Keratinocyte (primary cell): ENCODE results near the gene SASH1. TPM values are rescaled to one million over a fixed set of nuclear protein-coding genes. Genes with fewer than 3 reads are reported as not detected.

Experiments
- DNase-seq: peaks from one replicate; pipeline ENCODE4 v3.0.0-alpha.2; 2011; ENCODE audit warnings: low read depth, missing footprints, low spot score
- FAIRE-seq: peaks from 2 replicates; lab custom pipeline; 2011; peaks lifted over from hg19 to GRCh38; lab: Jason Lieb, UNC
- H2AFZ ChIP-seq: 2 replicates; pipeline ENCODE4 v1.6.0; 2012; ENCODE audit warnings: low read length, control low read depth, inconsistent platforms; ENCODE audit not compliant: control insufficient read depth
- H3K27ac ChIP-seq: 2 replicates; pipeline ENCODE4 v1.5.1; 2011; ENCODE audit warnings: low read length; ENCODE audit not compliant: control insufficient read depth, insufficient read depth
- H3K27me3 ChIP-seq: 3 replicates; pipeline ENCODE4 v1.6.0; 2011; ENCODE audit warnings: low read length; ENCODE audit not compliant: control insufficient read depth, insufficient read depth; ENCODE audit errors: extremely low read depth
- H3K36me3 ChIP-seq, 2 experiments: 2 replicates in 1 of 2; 3 replicates in 1 of 2; pipeline ENCODE4 v1.5.1; 2011; ENCODE audit warnings: low read length in 2 of 2, mild to moderate bottlenecking in 1 of 2; ENCODE audit not compliant: control insufficient read depth in 2 of 2, insufficient read depth in 2 of 2; ENCODE audit errors: extremely low read depth in 1 of 2
- H3K4me1 ChIP-seq: 3 replicates; pipeline ENCODE4 v1.5.1; 2011; ENCODE audit warnings: low read length; ENCODE audit not compliant: control insufficient read depth, insufficient read depth; ENCODE audit errors: extremely low read depth
- H3K4me2 ChIP-seq: 3 replicates; pipeline ENCODE4 v1.6.0; 2011; ENCODE audit warnings: low read depth, low read length; ENCODE audit not compliant: control insufficient read depth, insufficient read depth; ENCODE audit errors: extremely low read depth
- H3K4me3 ChIP-seq, 3 experiments: fragments of 200-600 bp in 1 of 3; sonication (generic) in 1 of 3; 2 replicates in 2 of 3; 3 replicates in 1 of 3; pipeline ENCODE4 v1.5.1; 2011 to 2016; ENCODE audit warnings: low read length in 3 of 3, mild to moderate bottlenecking in 3 of 3, control low read depth in 2 of 3, inconsistent platforms in 1 of 3, low read depth in 1 of 3, mixed read lengths in 1 of 3, mixed run types in 1 of 3, moderate library complexity in 1 of 3; ENCODE audit not compliant: control insufficient read depth in 2 of 3, insufficient read depth in 2 of 3; ENCODE audit errors: extremely low read depth in 1 of 3
- H3K79me2 ChIP-seq: 2 replicates; pipeline ENCODE4 v1.6.0; 2012; ENCODE audit warnings: low read length; ENCODE audit not compliant: control insufficient read depth, insufficient read depth
- H3K9ac ChIP-seq: 3 replicates; pipeline ENCODE4 v1.6.0; 2011; ENCODE audit warnings: low read length; ENCODE audit not compliant: control insufficient read depth, insufficient read depth; ENCODE audit errors: extremely low read depth
- H3K9me1 ChIP-seq: 3 replicates; pipeline ENCODE4 v1.6.0; 2011; ENCODE audit warnings: low read length; ENCODE audit not compliant: control insufficient read depth, insufficient read depth; ENCODE audit errors: extremely low read depth
- H3K9me3 ChIP-seq: 2 replicates; pipeline ENCODE4 v1.5.1; 2012; ENCODE audit warnings: low read depth, low read length; ENCODE audit not compliant: control insufficient read depth
- H4K20me1 ChIP-seq: 3 replicates; pipeline ENCODE4 v1.6.0; 2011; ENCODE audit warnings: low read length; ENCODE audit not compliant: control insufficient read depth, insufficient read depth; ENCODE audit errors: extremely low read depth
- CTCF ChIP-seq, 3 experiments: IDR thresholded peaks in 1 of 3; conservative IDR thresholded peaks in 1 of 3; optimal IDR thresholded peaks in 1 of 3; 2 replicates in 2 of 3; 3 replicates in 1 of 3; pipeline versions ENCODE3 to v1.5.1; 2011; ENCODE audit warnings: low read length in 3 of 3, mild to moderate bottlenecking in 3 of 3, moderate library complexity in 2 of 3, control low read depth in 1 of 3, inconsistent platforms in 1 of 3; ENCODE audit not compliant: insufficient read depth in 2 of 3; ENCODE audit errors: extremely low read depth in 1 of 3
- EZH2 ChIP-seq: IDR thresholded peaks from one replicate; pipeline ENCODE4 v1.6.1; 2012; ENCODE audit warnings: inconsistent platforms, mild to moderate bottlenecking, low read length, moderate library complexity
- dilution Hi-C: fragments of 300-500 bp; cut with MboI; formaldehyde crosslinking; loops from one replicate; pipeline ENCODE4 v1.7.0; 2020; ENCODE audit warnings: low sequenced_read_pairs; ENCODE audit not compliant: extremely low pct_ligation_motif_present
- polyA plus RNA-seq, 5 experiments: library from polyadenylated mRNA; depleted of rRNA in 3 of 5; stranded (reverse) in 3 of 5; stranded (forward) in 1 of 5; unstranded in 1 of 5; fragments of >200 nt; gene quantifications; 1 replicate in 1 of 5; 2 replicates in 3 of 5; 3 replicates in 1 of 5; pipeline versions ENCODE4 v1.2.1 to v1.2.3, GENCODE V29; 2011 to 2012; ENCODE audit warnings: missing spikeins in 2 of 5, low read depth in 1 of 5, low replicate concordance in 1 of 5

The SASH1 gene
- polyA plus RNA-seq, 1 donor (not counting 4 experiments of a cell fraction or from before 2014, with no cell fraction given) = 4.4 TPM

- no peak for TF ChIP-seq EZH2
- no peak for TF ChIP-seq CTCF (optimal IDR thresholded peaks at IDR 0.05 in 1 of 3, IDR thresholded peaks at IDR 0.05 in 1 of 3, conservative IDR thresholded peaks at IDR 0.05 in 1 of 3; ENCODE audit: extremely low read depth in 1 of 3, insufficient read depth in 2 of 3, low read length in 3 of 3)
- dilution Hi-C loops = no loop called here
- DNase-seq (no peak), FAIRE-seq (no peak)
- H3K27ac ChIP-seq = no peak overlapping the region
- H4K20me1 ChIP-seq = no peaks in the 10 kb centered on the region
- no peaks in the 10 kb centered on the region for H3K27me3 ChIP-seq
- no peaks in the 10 kb centered on the region for H3K79me2 ChIP-seq
- peaks cover 2% of the 10 kb centered on the region for H3K9me1 ChIP-seq
- H3K4me2 ChIP-seq = no peak overlapping the region
- no peaks in the 10 kb centered on the region for H3K9me3 ChIP-seq
- peaks cover 6% of the 10 kb centered on the region for H3K4me1 ChIP-seq
- no peak overlapping the region for H3K4me3 ChIP-seq
- no peaks in the 10 kb centered on the region for H3K36me3 ChIP-seq
- H2AFZ ChIP-seq = no peak overlapping the region
- no peak overlapping the region for H3K9ac ChIP-seq
Measured at GRCh38 chr6:148401571-148401970, 58.9 kb downstream of the SASH1 start.

GRCh38 chr6:148404456-148405054, 61.9 kb downstream of the SASH1 start:
- H3K9me3 ChIP-seq = no peaks in the 10 kb centered on the region
- peaks cover 15% of the 10 kb centered on the region for H3K4me1 ChIP-seq
- no peaks in the 10 kb centered on the region for H3K79me2 ChIP-seq
- H2AFZ ChIP-seq = no peak overlapping the region
- no peak overlapping the region for H3K4me2 ChIP-seq
- H3K9me1 ChIP-seq = peaks cover 2% of the 10 kb centered on the region
- dilution Hi-C loops = no loop called here
- DNase-seq (no peak), FAIRE-seq (no peak)
- H3K36me3 ChIP-seq = no peaks in the 10 kb centered on the region
- no peak overlapping the region for H3K9ac ChIP-seq
- no peaks in the 10 kb centered on the region for H3K27me3 ChIP-seq
- no peaks in the 10 kb centered on the region for H4K20me1 ChIP-seq
- H3K4me3 ChIP-seq = no peak overlapping the region
- TF ChIP-seq CTCF (optimal IDR thresholded peaks at IDR 0.05 in 1 of 3, IDR thresholded peaks at IDR 0.05 in 1 of 3, conservative IDR thresholded peaks at IDR 0.05 in 1 of 3; ENCODE audit: extremely low read depth in 1 of 3, insufficient read depth in 2 of 3, low read length in 3 of 3) (no peak), EZH2 (no peak)
- H3K27ac ChIP-seq = no peak overlapping the region
